HepG2 (cell line): ENCODE results near the gene SLC25A43. TPM values are rescaled to one million over a fixed set of nuclear protein-coding genes. Genes with fewer than 3 reads are reported as not detected.

Experiments
- BATF2 ChIP-seq: sonication (generic); formaldehyde crosslinking; IDR thresholded peaks from 2 replicates; pipeline ENCODE4 v1.8.0; 2022; ENCODE audit warnings: mild to moderate bottlenecking, missing genetic modification reagents, moderate library complexity
- CCAR2 ChIP-seq: fragments of 200-400 bp; formaldehyde crosslinking; optimal IDR thresholded peaks from 2 replicates; pipeline ENCODE3; 2018; ENCODE audit warnings: low read depth, mild to moderate bottlenecking, low read length, moderate library complexity
- CREB1 ChIP-seq, 2 experiments: fragments of 450-650 bp in 1 of 2; IDR thresholded peaks; 2 replicates each; pipeline ENCODE4 v1.6.1; 2016 to 2017; ENCODE audit warnings: control low read depth in 1 of 2, mild to moderate bottlenecking in 1 of 2, missing compliant biosample characterization in 1 of 2, missing genetic modification characterization in 1 of 2
- ETV6 ChIP-seq: sonication (generic); formaldehyde crosslinking; conservative IDR thresholded peaks from 2 replicates; pipeline ENCODE4 v1.4.0; 2020; ENCODE audit warnings: missing genetic modification reagents
- FOXK2 ChIP-seq: fragments of 450-650 bp; IDR thresholded peaks from 2 replicates; pipeline ENCODE4 v1.6.1; 2016
- GATAD2A ChIP-seq: IDR thresholded peaks from 2 replicates; pipeline ENCODE4 v1.6.1; 2016
- HDAC1 ChIP-seq: sonication (generic); formaldehyde crosslinking; IDR thresholded peaks from 2 replicates; pipeline ENCODE4 v1.5.1; 2020; ENCODE audit warnings: mild to moderate bottlenecking, missing genetic modification reagents
- HNF4A ChIP-seq: sonication (generic); formaldehyde crosslinking; IDR thresholded peaks from 2 replicates; pipeline ENCODE4 v1.4.0; 2020; ENCODE audit warnings: missing genetic modification reagents
- KDM5B ChIP-seq: sonication (generic); formaldehyde crosslinking; IDR thresholded peaks from 2 replicates; pipeline ENCODE4 v1.4.0; 2020; ENCODE audit warnings: missing genetic modification reagents, mild to moderate bottlenecking, borderline replicate concordance
- PCBP2 ChIP-seq: fragments of 200-400 bp; formaldehyde crosslinking; optimal IDR thresholded peaks from 2 replicates; pipeline ENCODE3; 2018; ENCODE audit warnings: low read length, low read depth; ENCODE audit not compliant: poor library complexity, severe bottlenecking
- REST ChIP-seq, 2 experiments: IDR thresholded peaks; 2 replicates each; pipeline ENCODE4 v1.6.1; 2011 to 2012; ENCODE audit warnings: low read length in 2 of 2, borderline replicate concordance in 1 of 2, low read depth in 1 of 2, mild to moderate bottlenecking in 1 of 2, moderate library complexity in 1 of 2
- TAF1 ChIP-seq: sonication (generic); formaldehyde crosslinking; IDR thresholded peaks from 2 replicates; pipeline ENCODE4 v1.4.0; 2020; ENCODE audit warnings: missing genetic modification reagents
- XRCC5 ChIP-seq: fragments of 200-400 bp; formaldehyde crosslinking; optimal IDR thresholded peaks from 2 replicates; pipeline ENCODE3; 2017; ENCODE audit warnings: mild to moderate bottlenecking, low read length
- ZFX ChIP-seq: sonication (generic); formaldehyde crosslinking; IDR thresholded peaks from 2 replicates; pipeline ENCODE4 v1.4.0; 2020; ENCODE audit warnings: mild to moderate bottlenecking, low read depth, missing genetic modification reagents, moderate library complexity
- ZNF33A ChIP-seq: sonication (generic); formaldehyde crosslinking; IDR thresholded peaks from 2 replicates; pipeline ENCODE4 v1.5.1; 2020; ENCODE audit warnings: missing genetic modification reagents, mild to moderate bottlenecking, moderate library complexity, borderline replicate concordance
- ZNF414 ChIP-seq: sonication (generic); formaldehyde crosslinking; IDR thresholded peaks from 2 replicates; pipeline ENCODE4 v1.5.0; 2020; ENCODE audit warnings: missing genetic modification reagents
- ZNF451 ChIP-seq: sonication (generic); formaldehyde crosslinking; IDR thresholded peaks from 2 replicates; pipeline ENCODE4 v1.5.0; 2020; ENCODE audit warnings: mild to moderate bottlenecking, missing genetic modification reagents
- ZNF567 ChIP-seq: sonication (generic); formaldehyde crosslinking; IDR thresholded peaks from 2 replicates; pipeline ENCODE4 v1.8.1; 2023; ENCODE audit warnings: mild to moderate bottlenecking, missing genetic modification reagents, borderline replicate concordance
- ZNF576 ChIP-seq: sonication (generic); formaldehyde crosslinking; IDR thresholded peaks from 2 replicates; pipeline ENCODE4 v1.4.0; 2020; ENCODE audit warnings: mild to moderate bottlenecking, missing genetic modification reagents
- ZNF607 ChIP-seq: sonication (generic); formaldehyde crosslinking; IDR thresholded peaks from 2 replicates; pipeline ENCODE4 v1.5.1; 2020; ENCODE audit warnings: missing genetic modification reagents, mild to moderate bottlenecking, borderline replicate concordance
- ZNF709 ChIP-seq: sonication (generic); formaldehyde crosslinking; IDR thresholded peaks from 2 replicates; pipeline ENCODE4 v1.5.0; 2020; ENCODE audit warnings: mild to moderate bottlenecking, missing genetic modification reagents
- ZNF776 ChIP-seq: sonication (generic); formaldehyde crosslinking; IDR thresholded peaks from 2 replicates; pipeline ENCODE4 v1.4.0; 2020; ENCODE audit warnings: mild to moderate bottlenecking, missing genetic modification reagents
- ZNF782 ChIP-seq: sonication (generic); formaldehyde crosslinking; IDR thresholded peaks from 2 replicates; pipeline ENCODE4 v1.4.0; 2020; ENCODE audit warnings: missing genetic modification reagents, mild to moderate bottlenecking, borderline replicate concordance
- ZNF790 ChIP-seq: sonication (generic); formaldehyde crosslinking; IDR thresholded peaks from 2 replicates; pipeline ENCODE4 v1.8.0; 2022; ENCODE audit warnings: missing genetic modification reagents, mild to moderate bottlenecking, borderline replicate concordance
- ZSCAN30 ChIP-seq: sonication (generic); formaldehyde crosslinking; IDR thresholded peaks from 2 replicates; pipeline ENCODE4 v1.5.0; 2020; ENCODE audit warnings: mild to moderate bottlenecking, missing genetic modification reagents
- polyA plus RNA-seq, 8 experiments: library from polyadenylated mRNA; depleted of rRNA in 3 of 8; stranded (reverse) in 7 of 8; unstranded in 1 of 8; fragments of >200 nt; fragmentation: Illumina TruSeq in 4 of 8; extraction: Trizol in 4 of 8; gene quantifications; 2 replicates each; pipeline versions ENCODE4 v1.2.1 to v1.2.3, GENCODE V29; 2011 to 2016; ENCODE audit warnings: low read depth in 4 of 8, missing spikeins in 1 of 8, mixed read lengths in 1 of 8; ENCODE audit not compliant: insufficient read depth in 1 of 8
- total RNA-seq, 5 experiments: library from RNA; depleted of rRNA; stranded (reverse); fragments of >200 nt; fragmentation: Illumina TruSeq; extraction: Trizol; gene quantifications; 2 replicates each; pipeline ENCODE4 v1.2.3, GENCODE V29; 2016; ENCODE audit warnings: low read depth in 1 of 5

Gene SLC25A43
- total and polyA plus RNA-seq, 2 of the 13 experiments (the other 11 are each of a cell fraction or from before 2014, with no cell fraction given), result 5.8 to 13.2 TPM

- peak; percentile 19; the same call in 1 of the 2 replicates for TF ChIP-seq GATAD2A (CRISPR knock-in tag)
- TF ChIP-seq ZNF782 (CRISPR knock-in tag), result no peak
- no peak for TF ChIP-seq CREB1 (IDR thresholded peaks at IDR 0.05)
- no peak for TF ChIP-seq CREB1 (CRISPR knock-in tag; IDR thresholded peaks at IDR 0.05)
- TF ChIP-seq ZNF790 (CRISPR knock-in tag), result 0 out of 2 replicates have a peak, but pooled peaks have one; percentile 35
- 0 out of 2 replicates have a peak, but pooled peaks have one; percentile 50 for TF ChIP-seq BATF2 (CRISPR knock-in tag)
- peak; percentile 40; the same call in 1 of the 2 replicates for TF ChIP-seq ZNF607 (CRISPR knock-in tag)
- TF ChIP-seq XRCC5, result no peak
- peak; percentile 86 for TF ChIP-seq ZFX (CRISPR knock-in tag)
- TF ChIP-seq ZNF576 (CRISPR knock-in tag), result no peak
- no peak for TF ChIP-seq ZNF451 (CRISPR knock-in tag)
- TF ChIP-seq HNF4A (CRISPR knock-in tag), result peak; percentile 32; the same call in 1 of the 2 replicates
- peak; percentile 62; the same call in 1 of the 2 replicates for TF ChIP-seq TAF1 (CRISPR knock-in tag)
- TF ChIP-seq ZSCAN30 (CRISPR knock-in tag), result no peak
- no peak for TF ChIP-seq PCBP2
- no peak for TF ChIP-seq ZNF33A
- peak; percentile 63; the same call in 1 of the 2 replicates for TF ChIP-seq ZNF709 (CRISPR knock-in tag)
- no peak for TF ChIP-seq ETV6 (CRISPR knock-in tag)
- no peak for TF ChIP-seq ZNF567 (CRISPR knock-in tag)
- TF ChIP-seq ZNF414, result no peak
- TF ChIP-seq FOXK2, result no peak
- TF ChIP-seq KDM5B, result peak; percentile 62; the same call in 1 of the 2 replicates
- peak; percentile 27; the same call in 1 of the 2 replicates for TF ChIP-seq HDAC1
- TF ChIP-seq CCAR2, result no peak
- 0 out of 2 replicates have a peak, but pooled peaks have one; percentile 50 for TF ChIP-seq ZNF776 (CRISPR knock-in tag)
- no peak for TF ChIP-seq REST (IDR thresholded peaks at IDR 0.05; ENCODE audit: borderline replicate concordance in 1 of 2, low read depth in 1 of 2, low read length in 2 of 2)
Observed at GRCh38 chrX:119398974-119399771, at the start of gene SLC25A43 (continued).
